Heart left ventricle (tissue), 13 donors: Measurements from ENCODE around the gene CTAGE1.

ENCODE experiments used
- POLR2A ChIP-seq, 2 donors: fragments of 450-650 bp; IDR thresholded peaks; one replicate each; pipeline ENCODE4 v1.6.1; 2017; ENCODE audit warnings: antibody characterized with exemption in 2 of 2, mild to moderate bottlenecking in 2 of 2, moderate library complexity in 2 of 2
- TF ChIP-seq, protein P1 (sequence below), 12 donors: fragments of 200-600 bp; sonication (generic) in 4 of 12; IDR thresholded peaks; one replicate each; pipeline versions ENCODE4 v1.5.0 to v1.8.0; 2018 to 2022; ENCODE audit warnings: antibody characterized with exemption in 12 of 12, mild to moderate bottlenecking in 5 of 12
- donor health status: ischemic (EF 13 %, LVEDD 7.1; RV severe dilation, severe dysfunction).
- donor health status: DM: no; HTN: yes; CAD: no.
- donor health status: DM: no; HTN: no; CAD: no.
- donor health status: ischemic (EF 25% LVEDD 6.9; RV normal size, moderate dysfunction).
- donor health status: ischemic (EF 25% LVEDD 5.7; RV mildly dilated, moderate dysfunction).
- donor health status: ischemic (EF 35%, LVEDD 5.7; RV mildly dilated, moderate dysfunction).
- donor health status: nonischemic (EF 11% LVEDD 7.7; RV severe dilation, severe dysfunction).
- donor health status: DM: yes; HTN: yes; CAD: no.
- donor health status: PGD.
- donor health status: ischemic (EF 29% LVEDD 5.4; RV normal size, mild dysfunction).
- donor health status: nonischemic (EF 23%, LVEDD 6.1; RV moderate dilation, normal function).

DNA sequence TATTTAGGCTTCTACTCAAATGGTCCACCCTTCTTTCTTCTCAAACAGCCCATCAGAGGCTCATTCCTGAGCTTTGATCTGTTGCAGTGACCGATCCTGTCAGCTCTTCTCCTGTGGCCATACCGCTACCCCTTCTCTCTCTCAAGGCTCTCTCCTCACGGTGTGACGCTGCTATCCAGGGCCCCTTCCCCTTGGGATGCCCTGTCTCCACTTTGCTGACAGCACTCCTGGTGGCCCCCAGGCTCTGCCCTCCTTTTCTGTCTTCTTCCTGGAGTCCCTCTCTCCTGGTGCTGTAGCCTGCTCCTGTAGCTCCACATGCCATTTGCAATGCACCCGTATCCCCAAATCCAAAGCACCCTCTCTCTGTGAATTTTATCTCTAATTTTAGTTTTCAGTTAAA, 45.4 kb upstream of the CTAGE1 start:
- TF ChIP-seq, protein P1, sequence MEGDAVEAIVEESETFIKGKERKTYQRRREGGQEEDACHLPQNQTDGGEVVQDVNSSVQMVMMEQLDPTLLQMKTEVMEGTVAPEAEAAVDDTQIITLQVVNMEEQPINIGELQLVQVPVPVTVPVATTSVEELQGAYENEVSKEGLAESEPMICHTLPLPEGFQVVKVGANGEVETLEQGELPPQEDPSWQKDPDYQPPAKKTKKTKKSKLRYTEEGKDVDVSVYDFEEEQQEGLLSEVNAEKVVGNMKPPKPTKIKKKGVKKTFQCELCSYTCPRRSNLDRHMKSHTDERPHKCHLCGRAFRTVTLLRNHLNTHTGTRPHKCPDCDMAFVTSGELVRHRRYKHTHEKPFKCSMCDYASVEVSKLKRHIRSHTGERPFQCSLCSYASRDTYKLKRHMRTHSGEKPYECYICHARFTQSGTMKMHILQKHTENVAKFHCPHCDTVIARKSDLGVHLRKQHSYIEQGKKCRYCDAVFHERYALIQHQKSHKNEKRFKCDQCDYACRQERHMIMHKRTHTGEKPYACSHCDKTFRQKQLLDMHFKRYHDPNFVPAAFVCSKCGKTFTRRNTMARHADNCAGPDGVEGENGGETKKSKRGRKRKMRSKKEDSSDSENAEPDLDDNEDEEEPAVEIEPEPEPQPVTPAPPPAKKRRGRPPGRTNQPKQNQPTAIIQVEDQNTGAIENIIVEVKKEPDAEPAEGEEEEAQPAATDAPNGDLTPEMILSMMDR (IDR thresholded peaks at IDR 0.05): no peak
- TF ChIP-seq POLR2A (IDR thresholded peaks at IDR 0.05): no peak
